ENCODE results near the gene MTCP1.

The MTCP1 gene

GRCh38 chrX:155070975-155071693 is at the start of gene MTCP1, which contains the start of the genes BRCC3 and CMC4:
Gene MTCP1, minus strand, starts transcription at chrX:155071136. Its CDS starts 5,126 bp downstream, at chrX:155066010.
Gene BRCC3, plus strand, starts transcription at chrX:155071508. Its CDS starts 20 bp downstream, at chrX:155071528.
Gene CMC4, minus strand, starts transcription at chrX:155071136. Its CDS starts 7,113 bp downstream, at chrX:155064023.
- DNase-seq = peak; percentile 91

- no peak for DNase-seq
Measured at GRCh38 chrX:155115174-155115819, 44.4 kb upstream of the MTCP1 start.

- no peak for DNase-seq
Measured at GRCh38 chrX:155113097-155113496, 42.2 kb upstream of the MTCP1 start.

- DNase-seq = no peak
Measured at GRCh38 chrX:155112171-155112570, 41.2 kb upstream of the MTCP1 start.

- no peak for DNase-seq
Measured at GRCh38 chrX:155108427-155108826, 37.5 kb upstream of the MTCP1 start.

- DNase-seq = no peak
Measured at GRCh38 chrX:155105919-155106318, 35.0 kb upstream of the MTCP1 start.

- DNase-seq = no peak
Measured at GRCh38 chrX:155094468-155095061, 23.6 kb upstream of the MTCP1 start.

- DNase-seq = no peak
Measured at GRCh38 chrX:155086961-155087735, 16.2 kb upstream of the MTCP1 start.

- DNase-seq = peak; percentile 77
Measured at GRCh38 chrX:155086202-155086840, 15.4 kb upstream of the MTCP1 start.

GRCh38 chrX:155071694-155072280 is 851 bp upstream of the MTCP1 start:
- no peak for DNase-seq

GRCh38 chrX:155070663-155070974 is 317 bp downstream of the MTCP1 start:
- DNase-seq = no peak

GRCh38 chrX:155070038-155070437 is 898 bp downstream of the MTCP1 start:
- no peak for DNase-seq

- DNase-seq = no peak
Measured at GRCh38 chrX:155069414-155069813, 1.5 kb downstream of the MTCP1 start.

- DNase-seq = no peak
Measured at GRCh38 chrX:155068165-155068564, 2.8 kb downstream of the MTCP1 start.

- DNase-seq = no peak
Measured at GRCh38 chrX:155065035-155065734, 5.8 kb downstream of the MTCP1 start.

GRCh38 chrX:155061760-155062159 is 9.2 kb downstream of the MTCP1 start:
- no peak for DNase-seq

GRCh38 chrX:155056877-155057792 is 13.8 kb downstream of the MTCP1 start:
- peak; percentile 81 for DNase-seq

- DNase-seq = peak; percentile 62
Measured at GRCh38 chrX:155056471-155056870, 14.5 kb downstream of the MTCP1 start.

GRCh38 chrX:155055494-155055893 is 15.4 kb downstream of the MTCP1 start:
- no peak for DNase-seq

- no peak for DNase-seq
Measured at GRCh38 chrX:155054255-155054654, 16.7 kb downstream of the MTCP1 start.

- DNase-seq = no peak
Measured at GRCh38 chrX:155053656-155054055, 17.3 kb downstream of the MTCP1 start.

Measured in activated effector memory CD4-positive, alpha-beta T cell treated with anti-CD3 and anti-CD28 coated beads, Interleukin-2, amount 50 U/mL, for 16 hours (primary cell).